HepG2 (cell line): ENCODE results near the gene LTK. TPM values are rescaled to one million over a fixed set of nuclear protein-coding genes. Genes with fewer than 3 reads are reported as not detected.

Experiments used
- ARNT2 ChIP-seq: sonication (generic); formaldehyde crosslinking; IDR thresholded peaks from 2 replicates; pipeline ENCODE4 v1.8.0; 2022; ENCODE audit warnings: mild to moderate bottlenecking, low read depth, missing genetic modification reagents, moderate library complexity
- BHLHE40 ChIP-seq: IDR thresholded peaks from 2 replicates; pipeline ENCODE4 v1.6.1; 2011; ENCODE audit warnings: low read length, improper control_type of control experiment
- CBFB ChIP-seq: sonication (generic); formaldehyde crosslinking; IDR thresholded peaks from 2 replicates; pipeline ENCODE4 v1.4.0; 2020; ENCODE audit warnings: missing genetic modification reagents
- ELF3 ChIP-seq: IDR thresholded peaks from 2 replicates; pipeline ENCODE4 v1.6.1; 2016; ENCODE audit warnings: missing genetic modification reagents, missing compliant biosample characterization
- FOXC1 ChIP-seq: sonication (generic); formaldehyde crosslinking; IDR thresholded peaks from 2 replicates; pipeline ENCODE4 v1.8.0; 2022; ENCODE audit warnings: mild to moderate bottlenecking, missing genetic modification reagents, borderline replicate concordance
- FOXK1 ChIP-seq: sonication (generic); formaldehyde crosslinking; IDR thresholded peaks from 2 replicates; pipeline ENCODE4 v1.4.0; 2020; ENCODE audit warnings: low read depth, missing genetic modification reagents, borderline replicate concordance
- NFIB ChIP-seq: sonication (generic); formaldehyde crosslinking; IDR thresholded peaks from 2 replicates; pipeline ENCODE4 v1.9.0; 2021; ENCODE audit warnings: missing genetic modification reagents, mild to moderate bottlenecking, borderline replicate concordance
- SMAD3 ChIP-seq: sonication (generic); formaldehyde crosslinking; IDR thresholded peaks from 2 replicates; pipeline ENCODE4 v1.4.0; 2020; ENCODE audit warnings: missing genetic modification reagents
- SOX6 ChIP-seq, 2 experiments: fragments of 450-650 bp in 1 of 2; sonication (generic) in 1 of 2; formaldehyde crosslinking in 1 of 2; IDR thresholded peaks; 2 replicates each; pipeline versions ENCODE4 v1.4.0 to v1.6.1; 2017 to 2020; ENCODE audit warnings: antibody characterized with exemption in 1 of 2, mild to moderate bottlenecking in 1 of 2, missing genetic modification reagents in 1 of 2
- SRF ChIP-seq: IDR thresholded peaks from 2 replicates; pipeline ENCODE4 v1.6.1; 2011; ENCODE audit warnings: mild to moderate bottlenecking, low read depth, low read length, moderate library complexity
- ZNF205 ChIP-seq: IDR thresholded peaks from 2 replicates; pipeline ENCODE4 v1.6.1; 2018; ENCODE audit warnings: missing biosample characterization, missing genetic modification reagents
- ZSCAN21 ChIP-seq: sonication (generic); formaldehyde crosslinking; IDR thresholded peaks from 2 replicates; pipeline ENCODE4 v1.8.0; 2022; ENCODE audit warnings: mild to moderate bottlenecking, missing genetic modification reagents, moderate library complexity, borderline replicate concordance
- polyA plus RNA-seq, 8 experiments: library from polyadenylated mRNA; depleted of rRNA in 3 of 8; stranded (reverse) in 7 of 8; unstranded in 1 of 8; fragments of >200 nt; fragmentation: Illumina TruSeq in 4 of 8; extraction: Trizol in 4 of 8; gene quantifications; 2 replicates each; pipeline versions ENCODE4 v1.2.1 to v1.2.3, GENCODE V29; 2011 to 2016; ENCODE audit warnings: low read depth in 4 of 8, missing spikeins in 1 of 8, mixed read lengths in 1 of 8; ENCODE audit not compliant: insufficient read depth in 1 of 8
- total RNA-seq, 5 experiments: library from RNA; depleted of rRNA; stranded (reverse); fragments of >200 nt; fragmentation: Illumina TruSeq; extraction: Trizol; gene quantifications; 2 replicates each; pipeline ENCODE4 v1.2.3, GENCODE V29; 2016; ENCODE audit warnings: low read depth in 1 of 5
- TF ChIP-seq, protein P1 (sequence below): sonication (generic); formaldehyde crosslinking; IDR thresholded peaks from 2 replicates; pipeline ENCODE4 v1.8.1; 2022; ENCODE audit warnings: mild to moderate bottlenecking, missing genetic modification reagents
- TF ChIP-seq, protein P2 (sequence below): sonication (generic); formaldehyde crosslinking; IDR thresholded peaks from 2 replicates; pipeline ENCODE4 v1.5.0; 2020; ENCODE audit warnings: missing genetic modification reagents
- TF ChIP-seq, protein P3 (sequence below): sonication (generic); formaldehyde crosslinking; IDR thresholded peaks from 2 replicates; pipeline ENCODE4 v1.5.1; 2020; ENCODE audit warnings: missing genetic modification reagents, mild to moderate bottlenecking, borderline replicate concordance
- TF ChIP-seq, protein P4 (sequence below): sonication (generic); formaldehyde crosslinking; IDR thresholded peaks from 2 replicates; pipeline ENCODE4 v1.4.0; 2020; ENCODE audit warnings: missing genetic modification reagents

LTK gene
- total and polyA plus RNA-seq, 2 of the 13 experiments (the other 11 are each of a cell fraction or from before 2014, with no cell fraction given): 0.01 TPM; not detected in 1

DNA sequence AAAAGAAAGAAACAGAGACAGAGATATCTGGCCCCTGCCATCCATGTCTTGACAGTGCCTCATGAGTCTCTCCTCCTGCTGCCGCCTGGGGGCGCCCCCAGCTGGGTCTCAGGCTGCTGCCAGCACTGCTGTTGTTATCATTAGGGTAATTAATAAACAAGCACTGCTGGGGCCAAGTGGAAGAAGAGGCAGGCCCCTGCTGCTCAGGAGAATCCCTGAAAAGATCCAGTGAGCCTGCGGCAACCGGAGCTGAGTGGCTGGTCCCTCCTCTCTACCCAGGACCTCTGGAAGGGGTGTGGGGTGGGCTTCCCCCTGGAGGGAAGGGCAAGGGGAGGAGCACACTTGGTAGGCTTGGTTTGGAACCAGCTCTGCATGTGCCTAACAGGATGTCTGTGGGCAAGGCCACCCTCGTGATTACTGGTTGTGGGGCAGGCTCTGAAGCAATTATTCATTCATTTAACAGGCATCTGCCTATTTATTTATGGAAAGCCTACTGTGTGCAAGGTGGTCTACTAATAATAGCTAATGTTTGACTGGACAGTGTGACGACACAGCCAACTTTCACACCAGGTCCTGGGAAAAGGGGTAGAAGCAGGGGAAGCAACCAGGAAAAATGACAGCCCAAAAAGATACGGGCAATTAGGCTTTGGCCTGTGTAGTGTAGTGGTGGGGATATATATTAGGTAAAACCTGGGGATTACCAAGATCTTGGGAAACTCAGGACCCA is 44.2 kb upstream of the LTK start (continued):
- TF ChIP-seq, protein P1, sequence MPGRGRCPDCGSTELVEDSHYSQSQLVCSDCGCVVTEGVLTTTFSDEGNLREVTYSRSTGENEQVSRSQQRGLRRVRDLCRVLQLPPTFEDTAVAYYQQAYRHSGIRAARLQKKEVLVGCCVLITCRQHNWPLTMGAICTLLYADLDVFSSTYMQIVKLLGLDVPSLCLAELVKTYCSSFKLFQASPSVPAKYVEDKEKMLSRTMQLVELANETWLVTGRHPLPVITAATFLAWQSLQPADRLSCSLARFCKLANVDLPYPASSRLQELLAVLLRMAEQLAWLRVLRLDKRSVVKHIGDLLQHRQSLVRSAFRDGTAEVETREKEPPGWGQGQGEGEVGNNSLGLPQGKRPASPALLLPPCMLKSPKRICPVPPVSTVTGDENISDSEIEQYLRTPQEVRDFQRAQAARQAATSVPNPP: no peak
- TF ChIP-seq FOXK1 (peak; percentile 48; the same call in 1 of the 2 replicates), ELF3 (CRISPR knock-in tag) (0 out of 2 replicates have a peak, but pooled peaks have one; percentile 8), NFIB (no peak), CBFB (CRISPR knock-in tag) (no peak), SOX6 (IDR thresholded peaks at IDR 0.05) (no peak), SOX6 (CRISPR knock-in tag; IDR thresholded peaks at IDR 0.05) (0 out of 2 replicates have a peak, but pooled peaks have one; percentile 11), ZSCAN21 (CRISPR knock-in tag) (no peak), BHLHE40 (no peak), ZNF205 (CRISPR knock-in tag) (0 out of 2 replicates have a peak, but pooled peaks have one; percentile 22), SMAD3 (CRISPR knock-in tag) (0 out of 2 replicates have a peak, but pooled peaks have one; percentile 49), ARNT2 (no peak), SRF (no peak), FOXC1 (CRISPR knock-in tag) (no peak; the same call in 1 of the 2 replicates)
- TF ChIP-seq, protein P2, sequence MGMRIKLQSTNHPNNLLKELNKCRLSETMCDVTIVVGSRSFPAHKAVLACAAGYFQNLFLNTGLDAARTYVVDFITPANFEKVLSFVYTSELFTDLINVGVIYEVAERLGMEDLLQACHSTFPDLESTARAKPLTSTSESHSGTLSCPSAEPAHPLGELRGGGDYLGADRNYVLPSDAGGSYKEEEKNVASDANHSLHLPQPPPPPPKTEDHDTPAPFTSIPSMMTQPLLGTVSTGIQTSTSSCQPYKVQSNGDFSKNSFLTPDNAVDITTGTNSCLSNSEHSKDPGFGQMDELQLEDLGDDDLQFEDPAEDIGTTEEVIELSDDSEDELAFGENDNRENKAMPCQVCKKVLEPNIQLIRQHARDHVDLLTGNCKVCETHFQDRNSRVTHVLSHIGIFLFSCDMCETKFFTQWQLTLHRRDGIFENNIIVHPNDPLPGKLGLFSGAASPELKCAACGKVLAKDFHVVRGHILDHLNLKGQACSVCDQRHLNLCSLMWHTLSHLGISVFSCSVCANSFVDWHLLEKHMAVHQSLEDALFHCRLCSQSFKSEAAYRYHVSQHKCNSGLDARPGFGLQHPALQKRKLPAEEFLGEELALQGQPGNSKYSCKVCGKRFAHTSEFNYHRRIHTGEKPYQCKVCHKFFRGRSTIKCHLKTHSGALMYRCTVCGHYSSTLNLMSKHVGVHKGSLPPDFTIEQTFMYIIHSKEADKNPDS: no peak
- TF ChIP-seq, protein P3, sequence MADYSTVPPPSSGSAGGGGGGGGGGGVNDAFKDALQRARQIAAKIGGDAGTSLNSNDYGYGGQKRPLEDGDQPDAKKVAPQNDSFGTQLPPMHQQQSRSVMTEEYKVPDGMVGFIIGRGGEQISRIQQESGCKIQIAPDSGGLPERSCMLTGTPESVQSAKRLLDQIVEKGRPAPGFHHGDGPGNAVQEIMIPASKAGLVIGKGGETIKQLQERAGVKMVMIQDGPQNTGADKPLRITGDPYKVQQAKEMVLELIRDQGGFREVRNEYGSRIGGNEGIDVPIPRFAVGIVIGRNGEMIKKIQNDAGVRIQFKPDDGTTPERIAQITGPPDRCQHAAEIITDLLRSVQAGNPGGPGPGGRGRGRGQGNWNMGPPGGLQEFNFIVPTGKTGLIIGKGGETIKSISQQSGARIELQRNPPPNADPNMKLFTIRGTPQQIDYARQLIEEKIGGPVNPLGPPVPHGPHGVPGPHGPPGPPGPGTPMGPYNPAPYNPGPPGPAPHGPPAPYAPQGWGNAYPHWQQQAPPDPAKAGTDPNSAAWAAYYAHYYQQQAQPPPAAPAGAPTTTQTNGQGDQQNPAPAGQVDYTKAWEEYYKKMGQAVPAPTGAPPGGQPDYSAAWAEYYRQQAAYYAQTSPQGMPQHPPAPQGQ: no peak
- TF ChIP-seq, protein P4, sequence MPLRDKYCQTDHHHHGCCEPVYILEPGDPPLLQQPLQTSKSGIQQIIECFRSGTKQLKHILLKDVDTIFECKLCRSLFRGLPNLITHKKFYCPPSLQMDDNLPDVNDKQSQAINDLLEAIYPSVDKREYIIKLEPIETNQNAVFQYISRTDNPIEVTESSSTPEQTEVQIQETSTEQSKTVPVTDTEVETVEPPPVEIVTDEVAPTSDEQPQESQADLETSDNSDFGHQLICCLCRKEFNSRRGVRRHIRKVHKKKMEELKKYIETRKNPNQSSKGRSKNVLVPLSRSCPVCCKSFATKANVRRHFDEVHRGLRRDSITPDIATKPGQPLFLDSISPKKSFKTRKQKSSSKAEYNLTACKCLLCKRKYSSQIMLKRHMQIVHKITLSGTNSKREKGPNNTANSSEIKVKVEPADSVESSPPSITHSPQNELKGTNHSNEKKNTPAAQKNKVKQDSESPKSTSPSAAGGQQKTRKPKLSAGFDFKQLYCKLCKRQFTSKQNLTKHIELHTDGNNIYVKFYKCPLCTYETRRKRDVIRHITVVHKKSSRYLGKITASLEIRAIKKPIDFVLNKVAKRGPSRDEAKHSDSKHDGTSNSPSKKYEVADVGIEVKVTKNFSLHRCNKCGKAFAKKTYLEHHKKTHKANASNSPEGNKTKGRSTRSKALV (CRISPR knock-in tag): no peak
